ENCODE measurements around the gene PLEKHG1.
A peak's percentile ranks its signal among the peaks of the same experiment; 100 is the strongest.

PLEKHG1 gene

GRCh38 chr6:150622941-150623874, 23.5 kb downstream of the PLEKHG1 start:
- no peak overlapping the region for H3K4me3 ChIP-seq (ENCODE audit: low read depth, low read length)
- TF ChIP-seq CTCF (conservative IDR thresholded peaks at IDR 0.05; ENCODE audit: low read depth, low read length) = no peak
- no peak for DNase-seq (ENCODE audit: low read depth)

- no peak for DNase-seq (ENCODE audit: low read depth)
- no peak for TF ChIP-seq CTCF (conservative IDR thresholded peaks at IDR 0.05; ENCODE audit: low read depth, low read length)
- no peak overlapping the region for H3K4me3 ChIP-seq (ENCODE audit: low read depth, low read length)
Measured at GRCh38 chr6:150624191-150624590, 24.5 kb downstream of the PLEKHG1 start.

- no peak overlapping the region for H3K4me3 ChIP-seq (ENCODE audit: low read depth, low read length)
- TF ChIP-seq CTCF (conservative IDR thresholded peaks at IDR 0.05; ENCODE audit: low read depth, low read length) = no peak
- no peak for DNase-seq (ENCODE audit: low read depth)
Measured at GRCh38 chr6:150625927-150626326, 26.2 kb downstream of the PLEKHG1 start.

GRCh38 chr6:150627154-150627553, 27.5 kb downstream of the PLEKHG1 start:
- no peak for DNase-seq (ENCODE audit: low read depth)
- no peak overlapping the region for H3K4me3 ChIP-seq (ENCODE audit: low read depth, low read length)
- TF ChIP-seq CTCF (conservative IDR thresholded peaks at IDR 0.05; ENCODE audit: low read depth, low read length) = no peak

GRCh38 chr6:150627585-150628025, 27.9 kb downstream of the PLEKHG1 start:
- no peak for TF ChIP-seq CTCF (conservative IDR thresholded peaks at IDR 0.05; ENCODE audit: low read depth, low read length)
- H3K4me3 ChIP-seq (ENCODE audit: low read depth, low read length) = no peak overlapping the region

GRCh38 chr6:150628908-150629307, 29.2 kb downstream of the PLEKHG1 start:
- TF ChIP-seq CTCF (conservative IDR thresholded peaks at IDR 0.05; ENCODE audit: low read depth, low read length) = no peak
- no peak for DNase-seq (ENCODE audit: low read depth)
- H3K4me3 ChIP-seq (ENCODE audit: low read depth, low read length) = no peak overlapping the region

More at GRCh38 chr6:150627585-150628025, 27.9 kb downstream of the PLEKHG1 start:
- peak; percentile 57 for DNase-seq (ENCODE audit: low read depth)

All from choroid plexus epithelial cell (primary cell).